GM20431 (cell line): ENCODE measurements around the gene COQ2.
"Not testable (repeated sequence)": the region's sequence is repeated elsewhere in the genome, so short reads cannot be mapped to it uniquely, and the experiment has no call there.

Source experiments
- in situ Hi-C: fragments of 300-500 bp; cut with MseI, MboI; formaldehyde crosslinking; loops from one replicate; pipeline ENCODE4 v1.15.0; 2020; ENCODE audit warnings: low sequenced_read_pairs; ENCODE audit not compliant: unreplicated experiment

Gene COQ2

GRCh38 chr4:83284193-83285054 lies at the start of gene COQ2:
Gene COQ2 (minus strand): TSS chr4:83284798. CDS start chr4:83284764, 34 bp downstream.
- in situ Hi-C loops, result no loop called here

GRCh38 chr4:83331956-83332355 lies 47.4 kb upstream of the COQ2 start:
- in situ Hi-C loops, result no loop called here

GRCh38 chr4:83329521-83330110 lies 45.0 kb upstream of the COQ2 start:
- in situ Hi-C loops, result no loop called here

GRCh38 chr4:83328521-83329187 lies 44.1 kb upstream of the COQ2 start:
- in situ Hi-C loops, result no loop called here

GRCh38 chr4:83326546-83326945 lies 41.9 kb upstream of the COQ2 start:
- in situ Hi-C loops, result no loop called here

GRCh38 chr4:83325306-83325705 lies 40.7 kb upstream of the COQ2 start:
- in situ Hi-C loops, result not testable (repeated sequence)

GRCh38 chr4:83323136-83323535 lies 38.5 kb upstream of the COQ2 start:
- in situ Hi-C loops, result no loop called here

GRCh38 chr4:83320548-83320947 lies 36.0 kb upstream of the COQ2 start:
- in situ Hi-C loops, result no loop called here

- in situ Hi-C loops, result no loop called here
Observed at GRCh38 chr4:83318666-83319065, 34.1 kb upstream of the COQ2 start.

- in situ Hi-C loops, result no loop called here
Observed at GRCh38 chr4:83317671-83318070, 33.1 kb upstream of the COQ2 start.

- in situ Hi-C loops, result no loop called here
Observed at GRCh38 chr4:83316459-83317165, 32.0 kb upstream of the COQ2 start.

- in situ Hi-C loops, result no loop called here
Observed at GRCh38 chr4:83315341-83315870, 30.8 kb upstream of the COQ2 start.

GRCh38 chr4:83308672-83309071 lies 24.1 kb upstream of the COQ2 start:
- in situ Hi-C loops, result no loop called here

GRCh38 chr4:83307920-83308319 lies 23.3 kb upstream of the COQ2 start:
- in situ Hi-C loops, result no loop called here

GRCh38 chr4:83305187-83305586 lies 20.6 kb upstream of the COQ2 start:
- in situ Hi-C loops, result no loop called here

GRCh38 chr4:83297548-83298260 lies 13.1 kb upstream of the COQ2 start:
- in situ Hi-C loops, result no loop called here

- in situ Hi-C loops, result no loop called here
Observed at GRCh38 chr4:83293305-83294046, 8.9 kb upstream of the COQ2 start.

GRCh38 chr4:83290059-83290774 lies 5.6 kb upstream of the COQ2 start:
- in situ Hi-C loops, result not testable (repeated sequence)
